A673 (cell line): Measurements from ENCODE around the gene SCCPDH. TPM values are rescaled to one million over a fixed set of nuclear protein-coding genes. Genes with fewer than 3 reads are reported as not detected.
"Not testable (repeated sequence)": the region's sequence is repeated elsewhere in the genome, so short reads cannot be mapped to it uniquely, and the experiment has no call there.

Experiments
- BruUV-seq: library from RNA; stranded (reverse); fragments of 400-500 nt; replicated peaks from 2 replicates; lab custom pipeline; 2021; lab: Mats Ljungman, UMichigan
- CTCF ChIA-PET: fragments of 300-600 bp; sonication (Branson Sonifier 250); formaldehyde crosslinking; loops from one replicate; lab custom pipeline; 2022; ENCODE audit warnings: antibody characterized with exemption; lab: Charles Lee
- POLR2A ChIA-PET: fragments of 300-600 bp; sonication (Branson Sonifier 250); formaldehyde crosslinking; loops from one replicate; lab custom pipeline; 2022; ENCODE audit warnings: antibody characterized with exemption; ENCODE audit not compliant: low non-redundant PET; lab: Charles Lee
- DNase-seq: peaks from one replicate; pipeline ENCODE4 v3.0.0-alpha.2; 2015; ENCODE audit warnings: low spot score
- H3K27ac ChIP-seq: fragments of 200-600 bp; sonication (generic); 2 replicates; pipeline ENCODE4 v1.5.1; 2016; ENCODE audit warnings: mixed run types, low read depth, mild to moderate bottlenecking, mixed read lengths, antibody characterized with exemption, low read length; ENCODE audit not compliant: poor library complexity, severe bottlenecking
- H3K27me3 ChIP-seq: fragments of 200-600 bp; sonication (generic); replicated peaks from 2 replicates; pipeline ENCODE4 v1.6.1; 2017; ENCODE audit warnings: mixed run types, low read depth, mild to moderate bottlenecking, mixed read lengths, antibody characterized with exemption, low read length; ENCODE audit not compliant: insufficient read depth, poor library complexity
- H3K36me3 ChIP-seq: fragments of 200-600 bp; sonication (generic); 2 replicates; pipeline ENCODE4 v1.6.1; 2016; ENCODE audit warnings: mixed run types, mild to moderate bottlenecking, mixed read lengths, antibody characterized with exemption, low read length; ENCODE audit not compliant: insufficient read depth, poor library complexity, severe bottlenecking
- H3K4me1 ChIP-seq: fragments of 200-600 bp; sonication (generic); 2 replicates; pipeline ENCODE4 v1.6.1; 2017; ENCODE audit warnings: mixed run types, mild to moderate bottlenecking, mixed read lengths, antibody characterized with exemption, low read length; ENCODE audit not compliant: insufficient read depth, poor library complexity, severe bottlenecking
- H3K4me3 ChIP-seq: fragments of 200-600 bp; sonication (generic); 2 replicates; pipeline ENCODE4 v1.5.1; 2016; ENCODE audit warnings: low read depth, mixed run types, mild to moderate bottlenecking, mixed read lengths, low read length; ENCODE audit not compliant: poor library complexity, severe bottlenecking
- H3K9me3 ChIP-seq: fragments of 200-600 bp; sonication (generic); 2 replicates; pipeline ENCODE4 v1.6.1; 2016; ENCODE audit warnings: mixed run types, low read depth, mild to moderate bottlenecking, mixed read lengths, antibody characterized with exemption, low read length; ENCODE audit not compliant: poor library complexity, severe bottlenecking
- EZH2 ChIP-seq: fragments of 200-600 bp; sonication (generic); IDR thresholded peaks from 2 replicates; pipeline ENCODE4 v1.6.1; 2017; ENCODE audit warnings: borderline replicate concordance, low read depth, mild to moderate bottlenecking, mixed read lengths, antibody characterized with exemption, low read length; ENCODE audit not compliant: poor library complexity, severe bottlenecking
- intact Hi-C: fragments of 100-400 bp; cut with micrococcal nuclease; formaldehyde crosslinking; loops from one replicate; pipeline ENCODE4 v1.10.0; 2022; ENCODE audit not compliant: unreplicated experiment
- total RNA-seq: library from RNA; stranded (reverse); gene quantifications from 2 replicates; pipeline ENCODE4 v1.2.3, GENCODE V29; 2021
- TF ChIP-seq, protein P1 (sequence below): fragments of 300-800, 200-600 bp; sonication (generic); conservative IDR thresholded peaks from 2 replicates; pipeline ENCODE4 v1.5.1; 2017; ENCODE audit warnings: low read depth, mild to moderate bottlenecking, antibody characterized with exemption, low read length, moderate library complexity, mixed read lengths

SCCPDH gene
- total RNA-seq, 1 experiment from 2014 or later = 41.7 TPM

GRCh38 chr1:246726881-246727280, 2.7 kb downstream of the SCCPDH start:
- CTCF ChIA-PET = no interaction called here
- POLR2A ChIA-PET = no interaction called here
- H3K36me3 ChIP-seq = peaks cover 47% of the 10 kb centered on the region
- peaks cover 10% of the 10 kb centered on the region for H3K4me1 ChIP-seq
- no peak overlapping the region for H3K4me3 ChIP-seq
- H3K27ac ChIP-seq = no peak overlapping the region
- no peaks in the 10 kb centered on the region for H3K27me3 ChIP-seq
- intact Hi-C loops = no loop called here
- no TSS peak for BruUV-seq
- H3K9me3 ChIP-seq = peaks cover 7% of the 10 kb centered on the region
- TF ChIP-seq EZH2 = no peak
- TF ChIP-seq, protein P1, sequence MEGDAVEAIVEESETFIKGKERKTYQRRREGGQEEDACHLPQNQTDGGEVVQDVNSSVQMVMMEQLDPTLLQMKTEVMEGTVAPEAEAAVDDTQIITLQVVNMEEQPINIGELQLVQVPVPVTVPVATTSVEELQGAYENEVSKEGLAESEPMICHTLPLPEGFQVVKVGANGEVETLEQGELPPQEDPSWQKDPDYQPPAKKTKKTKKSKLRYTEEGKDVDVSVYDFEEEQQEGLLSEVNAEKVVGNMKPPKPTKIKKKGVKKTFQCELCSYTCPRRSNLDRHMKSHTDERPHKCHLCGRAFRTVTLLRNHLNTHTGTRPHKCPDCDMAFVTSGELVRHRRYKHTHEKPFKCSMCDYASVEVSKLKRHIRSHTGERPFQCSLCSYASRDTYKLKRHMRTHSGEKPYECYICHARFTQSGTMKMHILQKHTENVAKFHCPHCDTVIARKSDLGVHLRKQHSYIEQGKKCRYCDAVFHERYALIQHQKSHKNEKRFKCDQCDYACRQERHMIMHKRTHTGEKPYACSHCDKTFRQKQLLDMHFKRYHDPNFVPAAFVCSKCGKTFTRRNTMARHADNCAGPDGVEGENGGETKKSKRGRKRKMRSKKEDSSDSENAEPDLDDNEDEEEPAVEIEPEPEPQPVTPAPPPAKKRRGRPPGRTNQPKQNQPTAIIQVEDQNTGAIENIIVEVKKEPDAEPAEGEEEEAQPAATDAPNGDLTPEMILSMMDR = no peak
- no peak for DNase-seq

DNA sequence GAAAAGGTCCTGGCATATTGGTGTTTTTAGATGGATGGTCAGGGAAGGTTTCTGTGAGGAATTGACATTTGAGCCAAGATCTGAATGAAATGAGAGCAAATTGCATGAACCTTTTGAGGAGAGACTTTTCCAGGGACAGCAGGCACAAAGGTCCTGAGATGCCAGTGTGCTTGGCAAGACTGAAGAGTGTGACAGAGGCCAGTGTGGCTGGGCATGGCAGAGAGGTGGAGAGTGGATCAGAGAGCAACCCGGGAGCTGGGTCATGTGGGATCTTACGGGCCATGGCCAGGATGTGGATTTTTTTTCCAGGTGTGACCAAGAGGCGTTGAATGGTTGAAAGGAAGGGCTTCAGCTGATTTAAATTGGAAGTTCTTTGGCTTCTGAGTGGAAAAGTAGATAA, 3.4 kb downstream of the SCCPDH start:
- peaks cover 7% of the 10 kb centered on the region for H3K9me3 ChIP-seq
- TF ChIP-seq, protein P1 = no peak
- TF ChIP-seq EZH2 = no peak
- no peak for DNase-seq
- H3K4me3 ChIP-seq = no peak overlapping the region
- ChIA-PET CTCF (no interaction called here), POLR2A (no interaction called here)
- intact Hi-C loops = no loop called here
- no peaks in the 10 kb centered on the region for H3K27me3 ChIP-seq
- no TSS peak for BruUV-seq
- H3K4me1 ChIP-seq = peaks cover 10% of the 10 kb centered on the region
- H3K27ac ChIP-seq = no peak overlapping the region
- peaks cover 50% of the 10 kb centered on the region for H3K36me3 ChIP-seq

GRCh38 chr1:246728311-246728710, 4.1 kb downstream of the SCCPDH start:
- no peaks in the 10 kb centered on the region for H3K27me3 ChIP-seq
- H3K4me3 ChIP-seq = no peak overlapping the region
- no peak for DNase-seq
- no TSS peak for BruUV-seq
- POLR2A ChIA-PET = no interaction called here
- peaks cover 10% of the 10 kb centered on the region for H3K4me1 ChIP-seq
- intact Hi-C loops = no loop called here
- CTCF ChIA-PET = no interaction called here
- H3K27ac ChIP-seq = no peak overlapping the region
- peaks cover 7% of the 10 kb centered on the region for H3K9me3 ChIP-seq
- TF ChIP-seq, protein P1 = no peak
- no peak for TF ChIP-seq EZH2
- peaks cover 50% of the 10 kb centered on the region for H3K36me3 ChIP-seq

- CTCF ChIA-PET, H3K4me3 ChIP-seq, intact Hi-C loops, H3K4me1 ChIP-seq, POLR2A ChIA-PET, H3K27ac ChIP-seq, H3K27me3 ChIP-seq, DNase-seq, BruUV-seq, H3K9me3 ChIP-seq: not testable (repeated sequence)
- peaks cover 57% of the 10 kb centered on the region for H3K36me3 ChIP-seq
Observed at GRCh38 chr1:246729040-246729439, 4.8 kb downstream of the SCCPDH start.
